GM12878 (cell line): ENCODE data around the gene DAGLA. TPM values are rescaled to one million over a fixed set of nuclear protein-coding genes. Genes with fewer than 3 reads are reported as not detected.

Experiments used
- ATAC-seq: fragments of 200-7000 bp; cut with Tn5 transposase; 3 replicates; pipeline ENCODE4 v1.9.1; 2020; ENCODE audit warnings: mild to moderate bottlenecking, moderate library complexity
- BruUV-seq: library from RNA; stranded (reverse); fragments of 400-500 nt; replicated peaks from 2 replicates; lab custom pipeline; 2021; lab: Mats Ljungman, UMichigan
- CTCF ChIA-PET: fragments of 300-600 bp; sonication (Branson Sonifier 250); formaldehyde crosslinking; extraction: SDS; loops from one replicate; lab custom pipeline; 2021; ENCODE audit warnings: inconsistent platforms; lab: Yijun Ruan, JAX
- POLR2A ChIA-PET: fragments of 350-600 bp; formaldehyde crosslinking; extraction: SDS; loops from one replicate; lab custom pipeline; 2021; ENCODE audit warnings: inconsistent platforms; lab: Charles Lee
- RAD21 ChIA-PET: fragments of 300-600 bp; sonication (Branson Sonifier 250); formaldehyde crosslinking; loops from one replicate; lab custom pipeline; 2023; ENCODE audit warnings: antibody characterized with exemption; ENCODE audit not compliant: unreplicated experiment; lab: Charles Lee
- SMC1A ChIA-PET: fragments of 300-600 bp; sonication (Branson Sonifier 250); formaldehyde crosslinking; loops from one replicate; lab custom pipeline; 2023; ENCODE audit not compliant: unreplicated experiment, uncharacterized antibody; lab: Charles Lee
- DNase-seq: peaks from one replicate; pipeline ENCODE4 v3.0.0-alpha.2; 2011; ENCODE audit warnings: low read depth, low spot score
- FAIRE-seq: peaks from 3 replicates; lab custom pipeline; 2011; peaks lifted over from hg19 to GRCh38; lab: Jason Lieb, UNC
- H2AFZ ChIP-seq: 2 replicates; pipeline ENCODE4 v1.6.0; 2011; ENCODE audit warnings: low read depth, low read length, control low read depth; ENCODE audit not compliant: control insufficient read depth
- H3K27ac ChIP-seq: 2 replicates; pipeline ENCODE4 v1.5.1; 2011; ENCODE audit warnings: control low read depth; ENCODE audit not compliant: control insufficient read depth, insufficient read depth
- H3K27me3 ChIP-seq, 2 experiments: replicated peaks in 1 of 2; 2 replicates each; pipeline versions ENCODE4 v1.6.0 to v1.6.1; 2011; ENCODE audit warnings: low read length in 1 of 2; ENCODE audit not compliant: control insufficient read depth in 2 of 2, insufficient read depth in 2 of 2
- H3K36me3 ChIP-seq, 2 experiments: 2 replicates each; pipeline ENCODE4 v1.5.1; 2011; ENCODE audit warnings: low read length in 1 of 2; ENCODE audit not compliant: control insufficient read depth in 2 of 2, insufficient read depth in 2 of 2
- H3K4me1 ChIP-seq: 2 replicates; pipeline ENCODE4 v1.6.1; 2011; ENCODE audit warnings: mild to moderate bottlenecking, low read length, moderate library complexity, mixed read lengths; ENCODE audit not compliant: control insufficient read depth, insufficient read depth
- H3K4me2 ChIP-seq: 2 replicates; pipeline ENCODE4 v1.6.0; 2011; ENCODE audit warnings: control low read depth; ENCODE audit not compliant: control insufficient read depth, insufficient read depth
- H3K4me3 ChIP-seq: fragments of 200-600 bp; sonication (generic); 2 replicates; pipeline ENCODE4 v1.5.1; 2016
- H3K79me2 ChIP-seq: 2 replicates; pipeline ENCODE4 v1.6.0; 2011; ENCODE audit warnings: low read length; ENCODE audit not compliant: control insufficient read depth, insufficient read depth
- H3K9ac ChIP-seq: 2 replicates; pipeline ENCODE4 v1.8.0; 2011; ENCODE audit warnings: low read length, control low read depth, mixed read lengths; ENCODE audit not compliant: control insufficient read depth, insufficient read depth
- H3K9me3 ChIP-seq: replicated peaks from 3 replicates; pipeline ENCODE4 v1.5.1; 2011; ENCODE audit warnings: mild to moderate bottlenecking, low read length; ENCODE audit not compliant: control insufficient read depth, insufficient read depth
- H4K20me1 ChIP-seq: 2 replicates; pipeline ENCODE4 v1.6.0; 2011; ENCODE audit not compliant: control insufficient read depth, insufficient read depth
- EED ChIP-seq: sonication (generic); IDR thresholded peaks from 2 replicates; pipeline ENCODE4 v1.6.1; 2016; ENCODE audit warnings: antibody characterized with exemption, low read depth
- EGR1 ChIP-seq, 2 experiments: IDR thresholded peaks; 1 replicate in 1 of 2; 2 replicates in 1 of 2; pipeline ENCODE4 v1.6.1; 2011 to 2012; ENCODE audit warnings: low read depth in 2 of 2, low read length in 2 of 2, borderline replicate concordance in 1 of 2, mild to moderate bottlenecking in 1 of 2, moderate library complexity in 1 of 2
- HCFC1 ChIP-seq: fragments of 150-350 bp; IDR thresholded peaks from 2 replicates; pipeline ENCODE4 v1.6.1; 2014; ENCODE audit warnings: low read length
- HDAC6 ChIP-seq: fragments of 200-600 bp; sonication (generic); IDR thresholded peaks from one replicate; pipeline ENCODE4 v1.8.0; 2017; ENCODE audit warnings: antibody characterized with exemption; ENCODE audit not compliant: unreplicated experiment
- KLF5 ChIP-seq: fragments of 450-650 bp; IDR thresholded peaks from 2 replicates; pipeline ENCODE4 v1.6.1; 2014; ENCODE audit warnings: mild to moderate bottlenecking; ENCODE audit not compliant: partially characterized antibody
- MEF2A ChIP-seq: IDR thresholded peaks from 2 replicates; pipeline ENCODE4 v1.6.1; 2011; ENCODE audit warnings: low read depth, mild to moderate bottlenecking, low read length, moderate library complexity; ENCODE audit not compliant: insufficient read depth
- SIX5 ChIP-seq: IDR thresholded peaks from 2 replicates; pipeline ENCODE4 v1.6.1; 2011; ENCODE audit warnings: mild to moderate bottlenecking, low read depth, low read length, moderate library complexity; ENCODE audit not compliant: severe bottlenecking
- SREBF2 ChIP-seq: IDR thresholded peaks from 2 replicates; pipeline ENCODE4 v1.6.1; 2012; ENCODE audit warnings: mild to moderate bottlenecking, low read length
- WGBS: methylation state at CpG from one replicate; pipeline ENCODE4 v1.1.6; 2016; ENCODE audit warnings: low lambda C conversion rate; ENCODE audit not compliant: insufficient replicate concordance, insufficient coverage; ENCODE audit errors: missing lambda C conversion rate; 5-methylcytosine and 5-hydroxymethylcytosine counted together
- in situ Hi-C: fragments of 300-500 bp; cut with MboI; formaldehyde crosslinking; loops from 9 replicates; pipeline ENCODE4 v1.14.3; 2018; ENCODE audit warnings: mixed read lengths
- intact Hi-C: fragments of 100-400 bp; cut with micrococcal nuclease; formaldehyde crosslinking; loops from one replicate; pipeline ENCODE4 v1.14.2; 2022; ENCODE audit not compliant: unreplicated experiment
- polyA plus RNA-seq, 11 experiments: library from polyadenylated mRNA; depleted of rRNA in 4 of 11; unstranded in 6 of 11; stranded (reverse) in 5 of 11; fragments of >200 nt; fragmentation: Nextera tagmentation in 4 of 11; fragmentation: Illumina TruSeq in 1 of 11; extraction: Ambion mirVana in 4 of 11; extraction: Trizol in 1 of 11; gene quantifications; 1 replicate in 1 of 11; 2 replicates in 10 of 11; pipeline versions ENCODE4 v1.2.1 to v1.2.3, GENCODE V29; 2011 to 2016; ENCODE audit warnings: inconsistent platforms in 2 of 11, missing spikeins in 2 of 11, low read depth in 1 of 11
- total RNA-seq, 4 experiments: library from RNA; depleted of rRNA in 3 of 4; stranded (reverse); fragments of >200 nt in 3 of 4; fragmentation: Illumina TruSeq in 1 of 4; extraction: Trizol in 1 of 4; gene quantifications; 2 replicates each; pipeline versions ENCODE4 v1.2.1 to v1.2.3, GENCODE V29; 2013 to 2021
- TF ChIP-seq, protein P1 (sequence below): IDR thresholded peaks from 2 replicates; pipeline ENCODE4 v1.6.1; 2012; ENCODE audit warnings: low read depth, low read length, improper control_type of control experiment
- TF ChIP-seq, protein P2 (sequence below): fragments of 450-650 bp; IDR thresholded peaks from 2 replicates; pipeline ENCODE4 v1.6.1; 2016; ENCODE audit warnings: mild to moderate bottlenecking, moderate library complexity, borderline replicate concordance
- TF ChIP-seq, protein P3 (sequence below): IDR thresholded peaks from 2 replicates; pipeline ENCODE4 v1.6.1; 2011; ENCODE audit warnings: borderline replicate concordance, low read depth, mild to moderate bottlenecking, moderate library complexity, low read length; ENCODE audit not compliant: insufficient read depth, poor library complexity, severe bottlenecking
- TF ChIP-seq, protein P4 (sequence below): IDR thresholded peaks from 2 replicates; pipeline ENCODE4 v1.6.1; 2011; ENCODE audit warnings: low read depth, low read length, improper control_type of control experiment, borderline replicate concordance

The DAGLA gene
- total and polyA plus RNA-seq, 10 of the 15 experiments (the other 5 are each of a cell fraction or from before 2014, with no cell fraction given) = 0.05 TPM; not detected in 9

GRCh38 chr11:61642162-61642561, 38.0 kb upstream of the DAGLA start (continued):
- no peak for TF ChIP-seq SIX5
- no peak for TF ChIP-seq EGR1 (IDR thresholded peaks at IDR 0.05; ENCODE audit: borderline replicate concordance in 1 of 2, low read depth in 2 of 2, low read length in 2 of 2)
- TF ChIP-seq, protein P1, sequence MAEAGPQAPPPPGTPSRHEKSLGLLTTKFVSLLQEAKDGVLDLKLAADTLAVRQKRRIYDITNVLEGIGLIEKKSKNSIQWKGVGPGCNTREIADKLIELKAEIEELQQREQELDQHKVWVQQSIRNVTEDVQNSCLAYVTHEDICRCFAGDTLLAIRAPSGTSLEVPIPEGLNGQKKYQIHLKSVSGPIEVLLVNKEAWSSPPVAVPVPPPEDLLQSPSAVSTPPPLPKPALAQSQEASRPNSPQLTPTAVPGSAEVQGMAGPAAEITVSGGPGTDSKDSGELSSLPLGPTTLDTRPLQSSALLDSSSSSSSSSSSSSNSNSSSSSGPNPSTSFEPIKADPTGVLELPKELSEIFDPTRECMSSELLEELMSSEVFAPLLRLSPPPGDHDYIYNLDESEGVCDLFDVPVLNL = no peak
- TF ChIP-seq, protein P2, sequence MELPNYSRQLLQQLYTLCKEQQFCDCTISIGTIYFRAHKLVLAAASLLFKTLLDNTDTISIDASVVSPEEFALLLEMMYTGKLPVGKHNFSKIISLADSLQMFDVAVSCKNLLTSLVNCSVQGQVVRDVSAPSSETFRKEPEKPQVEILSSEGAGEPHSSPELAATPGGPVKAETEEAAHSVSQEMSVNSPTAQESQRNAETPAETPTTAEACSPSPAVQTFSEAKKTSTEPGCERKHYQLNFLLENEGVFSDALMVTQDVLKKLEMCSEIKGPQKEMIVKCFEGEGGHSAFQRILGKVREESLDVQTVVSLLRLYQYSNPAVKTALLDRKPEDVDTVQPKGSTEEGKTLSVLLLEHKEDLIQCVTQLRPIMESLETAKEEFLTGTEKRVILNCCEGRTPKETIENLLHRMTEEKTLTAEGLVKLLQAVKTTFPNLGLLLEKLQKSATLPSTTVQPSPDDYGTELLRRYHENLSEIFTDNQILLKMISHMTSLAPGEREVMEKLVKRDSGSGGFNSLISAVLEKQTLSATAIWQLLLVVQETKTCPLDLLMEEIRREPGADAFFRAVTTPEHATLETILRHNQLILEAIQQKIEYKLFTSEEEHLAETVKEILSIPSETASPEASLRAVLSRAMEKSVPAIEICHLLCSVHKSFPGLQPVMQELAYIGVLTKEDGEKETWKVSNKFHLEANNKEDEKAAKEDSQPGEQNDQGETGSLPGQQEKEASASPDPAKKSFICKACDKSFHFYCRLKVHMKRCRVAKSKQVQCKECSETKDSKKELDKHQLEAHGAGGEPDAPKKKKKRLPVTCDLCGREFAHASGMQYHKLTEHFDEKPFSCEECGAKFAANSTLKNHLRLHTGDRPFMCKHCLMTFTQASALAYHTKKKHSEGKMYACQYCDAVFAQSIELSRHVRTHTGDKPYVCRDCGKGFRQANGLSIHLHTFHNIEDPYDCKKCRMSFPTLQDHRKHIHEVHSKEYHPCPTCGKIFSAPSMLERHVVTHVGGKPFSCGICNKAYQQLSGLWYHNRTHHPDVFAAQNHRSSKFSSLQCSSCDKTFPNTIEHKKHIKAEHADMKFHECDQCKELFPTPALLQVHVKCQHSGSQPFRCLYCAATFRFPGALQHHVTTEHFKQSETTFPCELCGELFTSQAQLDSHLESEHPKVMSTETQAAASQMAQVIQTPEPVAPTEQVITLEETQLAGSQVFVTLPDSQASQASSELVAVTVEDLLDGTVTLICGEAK = no peak

GRCh38 chr11:61645179-61645868, 34.9 kb upstream of the DAGLA start:
- RAD21 ChIA-PET = interaction anchor here (0.8 kb wide), 1 partner anchor 11 kb away, joined by 3 read pairs; no protein-coding TSS in a partner anchor
- DNase-seq = no peak
- TF ChIP-seq, protein P1 = no peak
- TF ChIP-seq KLF5 = no peak
- no peak for TF ChIP-seq EED
- no peak for TF ChIP-seq SREBF2
- TF ChIP-seq, protein P3, sequence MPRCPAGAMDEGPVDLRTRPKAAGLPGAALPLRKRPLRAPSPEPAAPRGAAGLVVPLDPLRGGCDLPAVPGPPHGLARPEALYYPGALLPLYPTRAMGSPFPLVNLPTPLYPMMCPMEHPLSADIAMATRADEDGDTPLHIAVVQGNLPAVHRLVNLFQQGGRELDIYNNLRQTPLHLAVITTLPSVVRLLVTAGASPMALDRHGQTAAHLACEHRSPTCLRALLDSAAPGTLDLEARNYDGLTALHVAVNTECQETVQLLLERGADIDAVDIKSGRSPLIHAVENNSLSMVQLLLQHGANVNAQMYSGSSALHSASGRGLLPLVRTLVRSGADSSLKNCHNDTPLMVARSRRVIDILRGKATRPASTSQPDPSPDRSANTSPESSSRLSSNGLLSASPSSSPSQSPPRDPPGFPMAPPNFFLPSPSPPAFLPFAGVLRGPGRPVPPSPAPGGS = no peak
- no peak for TF ChIP-seq HDAC6
- TF ChIP-seq HCFC1 = no peak
- TF ChIP-seq, protein P4, sequence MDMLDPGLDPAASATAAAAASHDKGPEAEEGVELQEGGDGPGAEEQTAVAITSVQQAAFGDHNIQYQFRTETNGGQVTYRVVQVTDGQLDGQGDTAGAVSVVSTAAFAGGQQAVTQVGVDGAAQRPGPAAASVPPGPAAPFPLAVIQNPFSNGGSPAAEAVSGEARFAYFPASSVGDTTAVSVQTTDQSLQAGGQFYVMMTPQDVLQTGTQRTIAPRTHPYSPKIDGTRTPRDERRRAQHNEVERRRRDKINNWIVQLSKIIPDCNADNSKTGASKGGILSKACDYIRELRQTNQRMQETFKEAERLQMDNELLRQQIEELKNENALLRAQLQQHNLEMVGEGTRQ = no peak
- no peak for TF ChIP-seq MEF2A

More at GRCh38 chr11:61645179-61645868, 34.9 kb upstream of the DAGLA start:
- in situ Hi-C loops (no loop called here), intact Hi-C loops (no loop called here)
- 40% methylated on average over 9 of the region's 9 CpGs for WGBS
- Histone ChIP-seq H4K20me1 (no peaks in the 10 kb centered on the region), H3K4me2 (no peak overlapping the region), H3K4me3 (no peak overlapping the region), H3K27me3 (peaks cover 0 to 2% of the 10 kb centered on the region in 2 experiments; a peak in 1 of 4 replicates), H3K79me2 (no peaks in the 10 kb centered on the region), H3K9me3 (no peaks in the 10 kb centered on the region), H3K27ac (no peak overlapping the region), H2AFZ (no peak overlapping the region), H3K36me3 (no peaks in the 10 kb centered on the region), H3K4me1 (no peaks in the 10 kb centered on the region), H3K9ac (no peak overlapping the region)
- POLR2A ChIA-PET = no interaction called here
- SMC1A ChIA-PET = no interaction called here
- ATAC-seq (no peak), FAIRE-seq (no peak)
- CTCF ChIA-PET = interaction anchor here (0.8 to 2.1 kb wide), 4 partner anchors 17 to 127 kb away, joined by 3 to 5 read pairs (median 4); no protein-coding TSS in a partner anchor
- BruUV-seq = no TSS peak
